HL-60 (cell line): Measurements from ENCODE around the gene LCE3A.
A peak's percentile ranks its signal among the peaks of the same experiment; 100 is the strongest.
"Not testable (repeated sequence)": the region's sequence is repeated elsewhere in the genome, so short reads cannot be mapped to it uniquely, and the experiment has no call there.

Source experiments
- DNase-seq, 2 experiments: peaks; one replicate each; pipeline ENCODE4 v3.0.0-alpha.2; 2010 to 2020; ENCODE audit warnings: low read depth in 1 of 2, low spot score in 1 of 2
- H3K27ac ChIP-seq: fragments of 250-450 bp; sonication (Bioruptor Pico); replicated peaks from 2 replicates; pipeline ENCODE4 v1.5.1; 2020; ENCODE audit warnings: mild to moderate bottlenecking, moderate library complexity
- H3K27me3 ChIP-seq: fragments of 250-450 bp; sonication (Bioruptor Pico); 2 replicates; pipeline ENCODE4 v1.5.1; 2021; ENCODE audit warnings: mild to moderate bottlenecking, moderate library complexity; ENCODE audit not compliant: insufficient read depth, poor library complexity, severe bottlenecking
- H3K4me3 ChIP-seq: replicated peaks from 2 replicates; pipeline ENCODE4 v1.5.1; 2011; ENCODE audit warnings: mild to moderate bottlenecking, control low read depth, low read length; ENCODE audit not compliant: insufficient read depth
- GABPA ChIP-seq: IDR thresholded peaks from 2 replicates; pipeline ENCODE4 v1.6.1; 2012; ENCODE audit warnings: low read depth
- POLR2AphosphoS5 ChIP-seq: IDR thresholded peaks from 2 replicates; pipeline ENCODE4 v1.6.1; 2012; ENCODE audit warnings: low read depth
- SPI1 ChIP-seq: IDR thresholded peaks from 2 replicates; pipeline ENCODE4 v1.6.1; 2012; ENCODE audit warnings: low read depth, mild to moderate bottlenecking, borderline replicate concordance
- long read RNA-seq: library from polyadenylated mRNA; unstranded; transcript quantifications from one replicate; pipeline ENCODE4 v2.0.0, GENCODE V29; 2020
- TF ChIP-seq, protein P1 (sequence below): IDR thresholded peaks from 2 replicates; pipeline ENCODE4 v1.6.1; 2012; ENCODE audit warnings: low read depth; ENCODE audit not compliant: insufficient replicate concordance
- TF ChIP-seq, protein P2 (sequence below): IDR thresholded peaks from one replicate; pipeline ENCODE4 v1.5.1; 2011; ENCODE audit warnings: low read length, control low read depth, inconsistent platforms; ENCODE audit not compliant: insufficient read depth

Gene LCE3A, protein sequence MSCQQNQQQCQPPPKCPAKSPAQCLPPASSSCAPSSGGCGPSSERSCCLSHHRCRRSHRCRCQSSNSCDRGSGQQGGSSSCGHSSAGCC
- long read RNA-seq: 0 reads

DNA sequence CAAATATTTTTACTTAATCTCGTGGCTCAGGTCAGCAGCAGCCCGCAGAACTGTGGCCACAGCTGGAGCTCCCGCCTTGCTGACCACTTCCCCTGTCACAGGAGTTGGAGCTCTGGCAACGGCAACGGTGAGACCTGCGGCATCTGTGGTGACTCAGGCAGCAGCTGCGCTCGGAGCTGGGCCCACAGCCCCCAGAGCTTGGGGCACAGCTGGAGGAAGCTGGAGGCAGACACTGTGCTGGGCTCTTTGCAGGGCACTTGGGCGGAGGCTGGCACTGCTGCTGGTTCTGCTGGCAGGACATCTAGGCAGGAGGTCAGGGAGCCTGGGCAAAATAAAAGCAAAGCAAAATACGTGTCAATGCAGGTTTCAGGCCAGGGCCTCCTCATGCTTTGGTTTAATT, at the start of gene LCE3A:
Gene LCE3A (minus strand): TSS at position 301 of the 400 bp plus-strand sequence. CDS start 0 bp downstream, at position 301.
- TF ChIP-seq, protein P1, sequence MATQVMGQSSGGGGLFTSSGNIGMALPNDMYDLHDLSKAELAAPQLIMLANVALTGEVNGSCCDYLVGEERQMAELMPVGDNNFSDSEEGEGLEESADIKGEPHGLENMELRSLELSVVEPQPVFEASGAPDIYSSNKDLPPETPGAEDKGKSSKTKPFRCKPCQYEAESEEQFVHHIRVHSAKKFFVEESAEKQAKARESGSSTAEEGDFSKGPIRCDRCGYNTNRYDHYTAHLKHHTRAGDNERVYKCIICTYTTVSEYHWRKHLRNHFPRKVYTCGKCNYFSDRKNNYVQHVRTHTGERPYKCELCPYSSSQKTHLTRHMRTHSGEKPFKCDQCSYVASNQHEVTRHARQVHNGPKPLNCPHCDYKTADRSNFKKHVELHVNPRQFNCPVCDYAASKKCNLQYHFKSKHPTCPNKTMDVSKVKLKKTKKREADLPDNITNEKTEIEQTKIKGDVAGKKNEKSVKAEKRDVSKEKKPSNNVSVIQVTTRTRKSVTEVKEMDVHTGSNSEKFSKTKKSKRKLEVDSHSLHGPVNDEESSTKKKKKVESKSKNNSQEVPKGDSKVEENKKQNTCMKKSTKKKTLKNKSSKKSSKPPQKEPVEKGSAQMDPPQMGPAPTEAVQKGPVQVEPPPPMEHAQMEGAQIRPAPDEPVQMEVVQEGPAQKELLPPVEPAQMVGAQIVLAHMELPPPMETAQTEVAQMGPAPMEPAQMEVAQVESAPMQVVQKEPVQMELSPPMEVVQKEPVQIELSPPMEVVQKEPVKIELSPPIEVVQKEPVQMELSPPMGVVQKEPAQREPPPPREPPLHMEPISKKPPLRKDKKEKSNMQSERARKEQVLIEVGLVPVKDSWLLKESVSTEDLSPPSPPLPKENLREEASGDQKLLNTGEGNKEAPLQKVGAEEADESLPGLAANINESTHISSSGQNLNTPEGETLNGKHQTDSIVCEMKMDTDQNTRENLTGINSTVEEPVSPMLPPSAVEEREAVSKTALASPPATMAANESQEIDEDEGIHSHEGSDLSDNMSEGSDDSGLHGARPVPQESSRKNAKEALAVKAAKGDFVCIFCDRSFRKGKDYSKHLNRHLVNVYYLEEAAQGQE: no peak
- TF ChIP-seq GABPA (peak; percentile 63; the same call in 1 of the 2 replicates), SPI1 (peak; percentile 87), POLR2AphosphoS5 (peak; percentile 100)
- TF ChIP-seq, protein P2, sequence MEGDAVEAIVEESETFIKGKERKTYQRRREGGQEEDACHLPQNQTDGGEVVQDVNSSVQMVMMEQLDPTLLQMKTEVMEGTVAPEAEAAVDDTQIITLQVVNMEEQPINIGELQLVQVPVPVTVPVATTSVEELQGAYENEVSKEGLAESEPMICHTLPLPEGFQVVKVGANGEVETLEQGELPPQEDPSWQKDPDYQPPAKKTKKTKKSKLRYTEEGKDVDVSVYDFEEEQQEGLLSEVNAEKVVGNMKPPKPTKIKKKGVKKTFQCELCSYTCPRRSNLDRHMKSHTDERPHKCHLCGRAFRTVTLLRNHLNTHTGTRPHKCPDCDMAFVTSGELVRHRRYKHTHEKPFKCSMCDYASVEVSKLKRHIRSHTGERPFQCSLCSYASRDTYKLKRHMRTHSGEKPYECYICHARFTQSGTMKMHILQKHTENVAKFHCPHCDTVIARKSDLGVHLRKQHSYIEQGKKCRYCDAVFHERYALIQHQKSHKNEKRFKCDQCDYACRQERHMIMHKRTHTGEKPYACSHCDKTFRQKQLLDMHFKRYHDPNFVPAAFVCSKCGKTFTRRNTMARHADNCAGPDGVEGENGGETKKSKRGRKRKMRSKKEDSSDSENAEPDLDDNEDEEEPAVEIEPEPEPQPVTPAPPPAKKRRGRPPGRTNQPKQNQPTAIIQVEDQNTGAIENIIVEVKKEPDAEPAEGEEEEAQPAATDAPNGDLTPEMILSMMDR: no peak
- DNase-seq: peak; percentile 73 to 94
- Histone ChIP-seq H3K27me3 (no peaks in the 10 kb centered on the region), H3K4me3 (no peak within 1 kb of the TSS), H3K27ac (peak within 1 kb of the TSS; percentile 49)

DNA sequence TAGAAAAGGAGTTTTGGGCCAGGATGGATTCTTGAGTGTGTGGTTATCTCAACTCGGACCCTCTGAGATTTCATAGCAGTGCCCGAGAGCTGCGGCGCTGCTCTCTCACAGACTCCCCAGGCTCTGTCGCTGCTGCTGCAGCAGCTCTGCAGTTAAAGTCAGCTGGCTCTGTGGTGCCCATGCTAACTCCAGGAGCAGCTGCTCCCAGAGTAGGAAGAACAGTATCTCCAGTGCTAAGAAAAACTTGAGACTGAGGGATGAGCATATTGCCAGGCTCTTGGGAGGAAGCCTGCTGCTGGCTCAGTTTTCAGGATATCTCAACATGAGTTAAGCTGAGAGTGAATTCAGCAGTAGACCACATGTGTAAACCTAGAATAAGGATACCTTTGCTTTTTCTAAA, 44.7 kb upstream of the LCE3A start:
- H3K4me3 ChIP-seq: no peak overlapping the region
- no peak for DNase-seq
- peaks cover 4% of the 10 kb centered on the region for H3K27me3 ChIP-seq
- H3K27ac ChIP-seq: no peak overlapping the region
- no peak for TF ChIP-seq POLR2AphosphoS5

DNA sequence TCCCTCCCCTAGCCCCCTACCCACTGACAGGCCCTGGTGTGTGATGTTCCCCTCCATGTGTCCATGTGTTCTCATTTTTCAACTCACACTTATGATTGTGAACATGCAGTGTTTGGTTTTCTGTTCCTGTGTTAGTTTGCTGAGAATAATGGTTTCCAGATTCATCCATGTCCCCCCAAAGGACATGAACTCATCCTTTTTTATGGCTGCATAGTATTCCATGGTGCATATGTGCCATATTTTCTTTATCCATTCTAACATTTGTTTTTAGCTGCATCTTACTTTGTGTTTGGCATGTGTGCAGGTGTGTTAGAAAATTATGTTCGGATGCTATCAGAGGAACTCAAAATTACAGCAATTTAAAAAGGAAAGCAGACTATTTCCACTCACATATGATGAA, 43.3 kb upstream of the LCE3A start:
- H3K27me3 ChIP-seq, H3K27ac ChIP-seq, DNase-seq, H3K4me3 ChIP-seq: not testable (repeated sequence)

DNA sequence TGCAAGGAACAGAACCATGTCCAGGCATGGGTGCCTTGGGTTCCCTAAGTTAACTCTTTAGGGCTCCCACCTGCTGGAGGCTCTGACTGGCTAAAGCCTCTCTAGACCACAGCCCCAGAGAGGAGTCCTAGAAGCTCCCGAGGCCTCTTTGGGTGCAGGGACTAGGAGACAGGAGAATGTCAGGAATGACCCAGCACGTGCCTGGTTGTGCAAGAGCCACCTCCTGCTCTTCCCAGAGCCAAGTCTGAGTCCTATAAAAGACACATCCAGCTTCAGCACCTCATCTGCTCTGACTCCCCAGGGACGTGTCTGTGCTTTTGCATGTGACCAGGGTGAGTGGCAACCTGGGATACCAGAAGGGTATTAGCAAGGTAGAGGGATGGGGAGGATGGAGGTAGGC, 40.2 kb upstream of the LCE3A start, which contains the start of gene LCE2D:
Gene LCE2D (plus strand): TSS at position 283 of the 400 bp plus-strand sequence. CDS start 726 bp downstream, outside the sequence.
- H3K27ac ChIP-seq: no peak within 1 kb of the TSS
- no peak for DNase-seq
- TF ChIP-seq, protein P2: no peak
- TF ChIP-seq SPI1 (no peak), POLR2AphosphoS5 (no peak), GABPA (no peak)
- TF ChIP-seq, protein P1: no peak
- H3K4me3 ChIP-seq: no peak within 1 kb of the TSS
- H3K27me3 ChIP-seq: no peaks in the 10 kb centered on the region

DNA sequence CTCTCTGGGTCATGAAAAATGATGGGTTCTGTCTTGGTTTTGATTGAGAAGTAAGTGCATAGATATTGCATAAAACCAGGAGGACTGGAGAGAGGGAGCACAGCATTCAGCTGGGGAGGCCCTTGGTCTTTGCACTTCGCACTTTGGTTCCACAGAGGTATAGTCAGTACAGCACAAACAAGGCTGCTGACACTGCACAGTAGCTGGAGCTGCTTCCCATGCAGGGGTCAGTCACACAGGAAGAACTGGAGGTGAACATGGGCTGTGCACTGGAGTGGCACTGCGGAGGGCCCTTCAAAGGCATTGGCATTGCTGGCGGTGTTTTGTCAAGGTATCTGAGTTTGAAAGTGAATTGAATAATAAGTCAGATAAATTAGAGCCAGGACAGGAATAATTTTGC, 35.7 kb upstream of the LCE3A start:
- H3K27ac ChIP-seq: no peak overlapping the region
- H3K4me3 ChIP-seq: no peak overlapping the region
- no peaks in the 10 kb centered on the region for H3K27me3 ChIP-seq
- no peak for TF ChIP-seq SPI1
- TF ChIP-seq, protein P2: no peak
- TF ChIP-seq GABPA: no peak
- TF ChIP-seq POLR2AphosphoS5: no peak
- DNase-seq: no peak
